ENCODE data around the gene EIF4E3.

Gene EIF4E3
- 54.3 to 69.1 (median 65.3) reads per million in 3 donors for total RNA-seq

DNA sequence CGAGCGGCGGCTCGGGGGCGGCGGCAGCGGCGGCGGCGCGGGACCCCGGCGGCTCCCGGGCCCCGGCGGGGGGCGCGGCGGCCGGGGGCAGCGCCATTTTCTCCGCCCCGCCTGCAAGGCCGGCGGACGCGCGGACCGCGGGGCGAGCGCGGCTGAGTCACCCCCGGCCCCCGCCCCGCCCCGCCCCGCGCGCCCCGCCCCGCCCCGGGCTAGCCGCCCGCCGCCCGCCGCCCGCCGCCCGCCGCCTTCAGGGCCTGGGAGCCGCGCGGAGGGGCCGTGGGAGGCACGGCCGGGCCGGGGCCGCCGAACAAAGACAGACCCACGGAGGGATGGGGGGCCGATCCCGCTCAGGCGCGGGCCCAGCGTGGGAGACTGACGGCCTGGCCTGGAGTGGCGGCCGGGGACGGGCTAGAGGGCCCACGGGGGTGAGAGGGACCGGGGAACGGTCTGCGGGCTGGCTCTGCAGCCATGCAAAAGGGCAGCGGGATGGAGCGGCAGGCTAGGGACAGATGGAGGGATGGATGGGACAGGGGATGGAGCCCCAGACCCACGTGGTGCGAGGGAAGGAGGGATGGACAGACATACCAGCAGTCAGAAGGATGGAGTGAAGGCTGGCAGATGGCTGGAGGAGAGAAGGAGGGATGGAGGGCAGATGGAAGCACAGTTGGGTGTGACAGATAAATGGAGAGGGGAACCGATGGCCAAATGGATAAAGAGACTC lies at the start of gene EIF4E3:
Gene EIF4E3, minus strand, starts transcription at position 132 of the 721 bp plus-strand sequence. Its CDS starts 35 bp downstream, at position 97.
- Histone ChIP-seq H3K4me1 (ENCODE audit: control insufficient read depth, insufficient read depth, low read length, poor library complexity, severe bottlenecking) (peaks cover 47% of the 10 kb centered on the region), H3K9me3 (ENCODE audit: control insufficient read depth, low read length) (no peaks in the 10 kb centered on the region), H3K4me3 (ENCODE audit: insufficient read depth, low read depth, low read length, poor library complexity, severe bottlenecking) (peak within 1 kb of the TSS; percentile 76), H3K36me3 (ENCODE audit: control insufficient read depth, insufficient read depth, low read length) (no peaks in the 10 kb centered on the region), H3K27me3 (replicated peaks; ENCODE audit: control insufficient read depth, insufficient read depth, low read length, poor library complexity, severe bottlenecking) (no peaks in the 10 kb centered on the region), H3K27ac (ENCODE audit: insufficient read depth, low read length, poor library complexity, severe bottlenecking) (peak within 1 kb of the TSS; percentile 76)
- peak; percentile 21 to 38 (median 27) for DNase-seq

GRCh38 chr3:71771884-71772283 lies 46.7 kb upstream of the EIF4E3 start:
- no peaks in the 10 kb centered on the region for H3K9me3 ChIP-seq (ENCODE audit: control insufficient read depth, low read length)
- no peak for DNase-seq
- H3K4me1 ChIP-seq (ENCODE audit: control insufficient read depth, insufficient read depth, low read length, poor library complexity, severe bottlenecking), result no peaks in the 10 kb centered on the region
- no peak overlapping the region for H3K4me3 ChIP-seq (ENCODE audit: insufficient read depth, low read depth, low read length, poor library complexity, severe bottlenecking)
- no peak overlapping the region for H3K27ac ChIP-seq (ENCODE audit: insufficient read depth, low read length, poor library complexity, severe bottlenecking)
- H3K27me3 ChIP-seq (replicated peaks; ENCODE audit: control insufficient read depth, insufficient read depth, low read length, poor library complexity, severe bottlenecking), result peaks cover 4% of the 10 kb centered on the region
- H3K36me3 ChIP-seq (ENCODE audit: control insufficient read depth, insufficient read depth, low read length), result no peaks in the 10 kb centered on the region

GRCh38 chr3:71771126-71771525 lies 45.9 kb upstream of the EIF4E3 start:
- no peak overlapping the region for H3K27ac ChIP-seq (ENCODE audit: insufficient read depth, low read length, poor library complexity, severe bottlenecking)
- H3K4me1 ChIP-seq (ENCODE audit: control insufficient read depth, insufficient read depth, low read length, poor library complexity, severe bottlenecking), result no peaks in the 10 kb centered on the region
- no peaks in the 10 kb centered on the region for H3K9me3 ChIP-seq (ENCODE audit: control insufficient read depth, low read length)
- no peaks in the 10 kb centered on the region for H3K36me3 ChIP-seq (ENCODE audit: control insufficient read depth, insufficient read depth, low read length)
- H3K27me3 ChIP-seq (replicated peaks; ENCODE audit: control insufficient read depth, insufficient read depth, low read length, poor library complexity, severe bottlenecking), result peaks cover 2% of the 10 kb centered on the region
- H3K4me3 ChIP-seq (ENCODE audit: insufficient read depth, low read depth, low read length, poor library complexity, severe bottlenecking), result no peak overlapping the region
- DNase-seq, result no peak

GRCh38 chr3:71763426-71763825 lies 38.2 kb upstream of the EIF4E3 start:
- no peak for DNase-seq
- Histone ChIP-seq H3K4me1 (ENCODE audit: control insufficient read depth, insufficient read depth, low read length, poor library complexity, severe bottlenecking) (no peaks in the 10 kb centered on the region), H3K9me3 (ENCODE audit: control insufficient read depth, low read length) (no peaks in the 10 kb centered on the region), H3K4me3 (ENCODE audit: insufficient read depth, low read depth, low read length, poor library complexity, severe bottlenecking) (no peak overlapping the region), H3K36me3 (ENCODE audit: control insufficient read depth, insufficient read depth, low read length) (no peaks in the 10 kb centered on the region), H3K27ac (ENCODE audit: insufficient read depth, low read length, poor library complexity, severe bottlenecking) (no peak overlapping the region), H3K27me3 (replicated peaks; ENCODE audit: control insufficient read depth, insufficient read depth, low read length, poor library complexity, severe bottlenecking) (no peaks in the 10 kb centered on the region)

DNA sequence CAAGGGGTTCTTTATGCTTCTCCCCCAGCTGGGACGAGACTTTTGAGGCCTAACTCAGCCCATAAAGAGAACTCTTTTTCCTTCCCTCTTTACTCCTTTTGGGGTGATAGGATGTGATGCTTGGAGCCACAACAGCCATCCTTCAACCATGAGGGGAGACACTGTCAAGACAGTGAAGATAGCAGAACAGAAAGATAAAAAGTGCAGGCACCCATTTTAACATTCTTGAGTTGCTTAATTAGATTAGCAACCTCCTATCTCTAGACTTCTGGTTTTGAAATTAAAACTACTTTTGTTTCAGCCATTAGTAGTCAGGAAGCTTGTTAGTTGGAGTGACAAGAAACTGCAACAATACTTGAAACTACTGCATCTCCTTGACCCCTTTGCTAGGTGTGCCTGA lies 34.9 kb upstream of the EIF4E3 start:
- Histone ChIP-seq H3K27ac (ENCODE audit: insufficient read depth, low read length, poor library complexity, severe bottlenecking) (no peak overlapping the region), H3K4me3 (ENCODE audit: insufficient read depth, low read depth, low read length, poor library complexity, severe bottlenecking) (no peak overlapping the region), H3K36me3 (ENCODE audit: control insufficient read depth, insufficient read depth, low read length) (no peaks in the 10 kb centered on the region), H3K27me3 (replicated peaks; ENCODE audit: control insufficient read depth, insufficient read depth, low read length, poor library complexity, severe bottlenecking) (no peaks in the 10 kb centered on the region), H3K4me1 (ENCODE audit: control insufficient read depth, insufficient read depth, low read length, poor library complexity, severe bottlenecking) (no peaks in the 10 kb centered on the region), H3K9me3 (ENCODE audit: control insufficient read depth, low read length) (no peaks in the 10 kb centered on the region)
- no peak for DNase-seq

DNA sequence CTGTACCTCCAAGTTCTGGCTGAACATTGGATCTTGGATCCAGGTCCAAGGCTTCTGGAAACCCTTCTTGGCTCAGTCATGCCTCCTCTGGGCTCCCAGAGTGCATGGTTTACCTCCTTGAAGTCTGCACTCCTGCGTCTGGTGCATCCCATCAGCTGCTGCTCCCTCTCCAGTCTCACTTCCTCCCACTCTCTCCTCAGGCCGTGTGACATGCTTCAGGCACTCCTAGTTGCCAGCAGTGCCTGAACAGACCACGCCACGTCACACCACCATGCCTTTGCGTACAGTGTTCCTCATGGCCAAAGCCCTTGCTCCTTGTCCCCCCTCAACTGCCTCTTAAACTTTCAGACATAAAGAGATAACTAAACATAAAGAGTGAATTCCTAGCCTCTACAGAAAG lies 34.2 kb upstream of the EIF4E3 start:
- no peaks in the 10 kb centered on the region for H3K36me3 ChIP-seq (ENCODE audit: control insufficient read depth, insufficient read depth, low read length)
- H3K9me3 ChIP-seq (ENCODE audit: control insufficient read depth, low read length), result no peaks in the 10 kb centered on the region
- no peaks in the 10 kb centered on the region for H3K27me3 ChIP-seq (replicated peaks; ENCODE audit: control insufficient read depth, insufficient read depth, low read length, poor library complexity, severe bottlenecking)
- no peak for DNase-seq
- H3K4me3 ChIP-seq (ENCODE audit: insufficient read depth, low read depth, low read length, poor library complexity, severe bottlenecking), result no peak overlapping the region
- H3K4me1 ChIP-seq (ENCODE audit: control insufficient read depth, insufficient read depth, low read length, poor library complexity, severe bottlenecking), result peaks cover 3% of the 10 kb centered on the region
- no peak overlapping the region for H3K27ac ChIP-seq (ENCODE audit: insufficient read depth, low read length, poor library complexity, severe bottlenecking)

DNA sequence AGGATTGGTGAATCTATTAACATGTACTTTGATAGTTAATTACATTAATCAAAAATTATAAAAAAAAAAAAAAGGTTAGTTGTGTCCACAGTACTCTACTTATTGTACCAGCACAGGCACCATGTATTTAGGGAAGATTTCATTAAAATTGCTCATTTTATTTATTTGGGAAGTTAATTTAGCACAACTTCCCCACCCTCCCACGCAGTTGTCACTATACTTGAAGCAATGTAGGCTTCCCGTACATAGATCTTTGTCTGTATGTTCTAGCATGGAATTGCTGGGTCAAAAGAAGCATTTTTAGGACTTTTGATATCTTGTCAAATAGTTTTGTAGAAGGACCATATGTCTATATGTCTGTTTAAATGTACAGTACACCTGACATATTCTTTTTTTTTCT lies 32.9 kb upstream of the EIF4E3 start:
- peaks cover 2% of the 10 kb centered on the region for H3K27me3 ChIP-seq (replicated peaks; ENCODE audit: control insufficient read depth, insufficient read depth, low read length, poor library complexity, severe bottlenecking)
- H3K27ac ChIP-seq (ENCODE audit: insufficient read depth, low read length, poor library complexity, severe bottlenecking), result no peak overlapping the region
- peaks cover 5% of the 10 kb centered on the region for H3K4me1 ChIP-seq (ENCODE audit: control insufficient read depth, insufficient read depth, low read length, poor library complexity, severe bottlenecking)

GRCh38 chr3:71754610-71755253 lies 29.5 kb upstream of the EIF4E3 start:
- peaks cover 5% of the 10 kb centered on the region for H3K4me1 ChIP-seq (ENCODE audit: control insufficient read depth, insufficient read depth, low read length, poor library complexity, severe bottlenecking)
- peaks cover 4% of the 10 kb centered on the region for H3K27me3 ChIP-seq (replicated peaks; ENCODE audit: control insufficient read depth, insufficient read depth, low read length, poor library complexity, severe bottlenecking)
- no peak overlapping the region for H3K27ac ChIP-seq (ENCODE audit: insufficient read depth, low read length, poor library complexity, severe bottlenecking)
- no peak overlapping the region for H3K4me3 ChIP-seq (ENCODE audit: insufficient read depth, low read depth, low read length, poor library complexity, severe bottlenecking)
- no peak for DNase-seq
- no peaks in the 10 kb centered on the region for H3K36me3 ChIP-seq (ENCODE audit: control insufficient read depth, insufficient read depth, low read length)
- H3K9me3 ChIP-seq (ENCODE audit: control insufficient read depth, low read length), result no peaks in the 10 kb centered on the region

More for the DNA sequence above, 32.9 kb upstream of the EIF4E3 start:
- H3K9me3 ChIP-seq (ENCODE audit: control insufficient read depth, low read length), result no peaks in the 10 kb centered on the region
- no peak for DNase-seq
- H3K4me3 ChIP-seq (ENCODE audit: insufficient read depth, low read depth, low read length, poor library complexity, severe bottlenecking), result no peak overlapping the region
- H3K36me3 ChIP-seq (ENCODE audit: control insufficient read depth, insufficient read depth, low read length), result no peaks in the 10 kb centered on the region

GRCh38 chr3:71753701-71754609 lies 28.8 kb upstream of the EIF4E3 start, which contains the start of gene GPR27:
Gene GPR27, plus strand, starts transcription at chr3:71753855. Its CDS starts 195 bp downstream, at chr3:71754050.
- Histone ChIP-seq H3K9me3 (ENCODE audit: control insufficient read depth, low read length) (no peaks in the 10 kb centered on the region), H3K4me1 (ENCODE audit: control insufficient read depth, insufficient read depth, low read length, poor library complexity, severe bottlenecking) (peaks cover 5% of the 10 kb centered on the region), H3K27me3 (replicated peaks; ENCODE audit: control insufficient read depth, insufficient read depth, low read length, poor library complexity, severe bottlenecking) (peaks cover 4% of the 10 kb centered on the region), H3K27ac (ENCODE audit: insufficient read depth, low read length, poor library complexity, severe bottlenecking) (no peak within 1 kb of the TSS), H3K36me3 (ENCODE audit: control insufficient read depth, insufficient read depth, low read length) (no peaks in the 10 kb centered on the region), H3K4me3 (ENCODE audit: insufficient read depth, low read depth, low read length, poor library complexity, severe bottlenecking) (peak within 1 kb of the TSS; percentile 49)
- no peak for DNase-seq

Measured in effector memory CD4-positive, alpha-beta T cell (primary cell).